MM.1S (cell line): ENCODE measurements around the gene RPL7L1.
"Not testable (repeated sequence)": the region's sequence is repeated elsewhere in the genome, so short reads cannot be mapped to it uniquely, and the experiment has no call there.

Experiments
- DNase-seq: peaks from one replicate; pipeline ENCODE4 v3.0.0-alpha.2; 2015
- H2AFZ ChIP-seq: fragments of 300-600 bp; sonication (generic); 2 replicates; pipeline ENCODE4 v1.6.0; 2016; ENCODE audit warnings: antibody characterized with exemption, low read length
- H3F3A ChIP-seq: fragments of 300-600 bp; sonication (generic); 2 replicates; pipeline ENCODE4 v1.6.1; 2016; ENCODE audit warnings: mild to moderate bottlenecking, antibody characterized with exemption, low read length, moderate library complexity, mixed read lengths; ENCODE audit not compliant: insufficient read depth
- H3K27ac ChIP-seq: fragments of 300-600 bp; sonication (generic); 2 replicates; pipeline ENCODE4 v1.5.1; 2016; ENCODE audit warnings: mild to moderate bottlenecking, low read length
- H3K27me3 ChIP-seq: fragments of 300-600 bp; sonication (generic); replicated peaks from 2 replicates; pipeline ENCODE4 v1.6.0; 2016; ENCODE audit warnings: low read length; ENCODE audit not compliant: insufficient read depth
- H3K36me3 ChIP-seq: fragments of 300-600 bp; sonication (generic); replicated peaks from 2 replicates; pipeline ENCODE4 v1.6.1; 2016; ENCODE audit warnings: mild to moderate bottlenecking, low read length, mixed read lengths; ENCODE audit not compliant: insufficient read depth
- H3K4me1 ChIP-seq: fragments of 300-600 bp; sonication (generic); 2 replicates; pipeline ENCODE4 v1.6.1; 2016; ENCODE audit warnings: low read length, mixed read lengths
- H3K4me2 ChIP-seq: fragments of 300-600 bp; sonication (generic); 2 replicates; pipeline ENCODE4 v1.6.0; 2016; ENCODE audit warnings: low read depth, low read length
- H3K4me3 ChIP-seq: fragments of 300-600 bp; sonication (generic); 2 replicates; pipeline ENCODE4 v1.5.1; 2016; ENCODE audit warnings: low read length, mixed read lengths
- H3K79me2 ChIP-seq: fragments of 300-600 bp; sonication (generic); 2 replicates; pipeline ENCODE4 v1.6.1; 2016; ENCODE audit warnings: mixed run types, low read length, mixed read lengths
- H3K9ac ChIP-seq: fragments of 300-600 bp; sonication (generic); 2 replicates; pipeline ENCODE4 v1.6.1; 2016; ENCODE audit warnings: low read length, mixed read lengths
- H3K9me2 ChIP-seq: fragments of 300-600 bp; sonication (generic); replicated peaks from 2 replicates; pipeline ENCODE4 v1.6.1; 2016; ENCODE audit warnings: mild to moderate bottlenecking, low read length, mixed read lengths; ENCODE audit not compliant: insufficient read depth
- H3K9me3 ChIP-seq: fragments of 300-600 bp; sonication (generic); replicated peaks from 2 replicates; pipeline ENCODE4 v1.6.1; 2016; ENCODE audit warnings: mild to moderate bottlenecking, low read length, mixed read lengths; ENCODE audit not compliant: insufficient read depth
- H4K20me1 ChIP-seq: fragments of 300-600 bp; sonication (generic); 2 replicates; pipeline ENCODE4 v1.6.1; 2016; ENCODE audit warnings: mild to moderate bottlenecking, low read length, moderate library complexity, mixed read lengths; ENCODE audit not compliant: insufficient read depth
- CTCF ChIP-seq: fragments of 300-600 bp; sonication (generic); IDR thresholded peaks from 2 replicates; pipeline ENCODE4 v1.5.1; 2016; ENCODE audit warnings: antibody characterized with exemption, low read length, mixed read lengths
- EZH2 ChIP-seq: fragments of 300-600 bp; sonication (generic); optimal IDR thresholded peaks from 2 replicates; pipeline ENCODE3; 2017; ENCODE audit warnings: low read depth, mild to moderate bottlenecking, antibody characterized with exemption, low read length, mixed read lengths
- EZH2phosphoT487 ChIP-seq: fragments of 300-600 bp; sonication (generic); IDR thresholded peaks from 2 replicates; pipeline ENCODE4 v1.6.1; 2018; ENCODE audit warnings: antibody characterized with exemption, low read length

The RPL7L1 gene

GRCh38 chr6:42880871-42881270 is 1.5 kb downstream of the RPL7L1 start:
- Histone ChIP-seq H3K79me2 (peaks cover 57% of the 10 kb centered on the region), H3K36me3 (peaks cover 16% of the 10 kb centered on the region), H3K4me2 (peak overlapping the region; percentile 76; the same call in 1 of the 2 replicates), H3K9ac (peak overlapping the region; percentile 98; the same call in 1 of the 2 replicates), H3K4me3 (peak overlapping the region; percentile 88), H3F3A (peaks cover 13% of the 10 kb centered on the region)
- not testable (repeated sequence) for H2AFZ ChIP-seq, H3K9me3 ChIP-seq, DNase-seq, H4K20me1 ChIP-seq, H3K9me2 ChIP-seq, H3K27ac ChIP-seq, H3K27me3 ChIP-seq, H3K4me1 ChIP-seq
- 0 out of 2 replicates have a peak, but pooled peaks have one; percentile 2 for TF ChIP-seq CTCF

- Histone ChIP-seq H3K4me2 (no peak overlapping the region), H3F3A (peaks cover 18% of the 10 kb centered on the region), H3K27ac (no peak overlapping the region), H3K9me2 (no peaks in the 10 kb centered on the region), H4K20me1 (0 out of 2 replicates have a peak, but pooled peaks cover 4% of the 10 kb centered on the region), H2AFZ (no peak overlapping the region), H3K79me2 (peaks cover 49% of the 10 kb centered on the region), H3K9me3 (no peaks in the 10 kb centered on the region), H3K4me1 (no peaks in the 10 kb centered on the region), H3K27me3 (no peaks in the 10 kb centered on the region), H3K9ac (no peak overlapping the region), H3K4me3 (no peak overlapping the region), H3K36me3 (peaks cover 16% of the 10 kb centered on the region)
- TF ChIP-seq EZH2phosphoT487 (no peak), CTCF (no peak), EZH2 (no peak)
- no peak for DNase-seq
These were observed 6.3 kb downstream of the RPL7L1 start for GRCh38 chr6:42885702-42886101.

GRCh38 chr6:42888201-42888600 is 8.8 kb downstream of the RPL7L1 start:
- not testable (repeated sequence) for H2AFZ ChIP-seq, H3K9ac ChIP-seq, H3K9me2 ChIP-seq, H3K4me3 ChIP-seq, H3K9me3 ChIP-seq, DNase-seq, H3K27ac ChIP-seq, H3K27me3 ChIP-seq, H3K4me1 ChIP-seq, H4K20me1 ChIP-seq, H3K4me2 ChIP-seq
- Histone ChIP-seq H3F3A (peaks cover 21% of the 10 kb centered on the region), H3K36me3 (peaks cover 16% of the 10 kb centered on the region), H3K79me2 (peaks cover 24% of the 10 kb centered on the region)

GRCh38 chr6:42889815-42890214 is 10.4 kb downstream of the RPL7L1 start:
- Histone ChIP-seq H3K4me2 (peak overlapping the region; percentile 85), H2AFZ (no peak overlapping the region), H3K79me2 (peaks cover 8% of the 10 kb centered on the region), H4K20me1 (no peaks in the 10 kb centered on the region), H3K9ac (peak overlapping the region; percentile 76), H3K27ac (peak overlapping the region; percentile 79; the same call in 1 of the 2 replicates), H3K4me3 (peak overlapping the region; percentile 80), H3F3A (peaks cover 16% of the 10 kb centered on the region), H3K4me1 (0 out of 2 replicates have a peak, but pooled peaks cover 3% of the 10 kb centered on the region), H3K9me2 (no peaks in the 10 kb centered on the region), H3K9me3 (no peaks in the 10 kb centered on the region), H3K36me3 (peaks cover 3% of the 10 kb centered on the region; the same call in 1 of the 2 replicates), H3K27me3 (no peaks in the 10 kb centered on the region)
- TF ChIP-seq EZH2phosphoT487 = no peak
- no peak for TF ChIP-seq EZH2
- no peak for TF ChIP-seq CTCF
- peak; percentile 33 for DNase-seq
